ENCODE data around the gene TGM2. TPM values are rescaled to one million over a fixed set of nuclear protein-coding genes. Genes with fewer than 3 reads are reported as not detected.
A peak's percentile ranks its signal among the peaks of the same experiment; 100 is the strongest.

TGM2 gene
- total RNA-seq, 1 donor from 2014 or later = 9.6 TPM

DNA sequence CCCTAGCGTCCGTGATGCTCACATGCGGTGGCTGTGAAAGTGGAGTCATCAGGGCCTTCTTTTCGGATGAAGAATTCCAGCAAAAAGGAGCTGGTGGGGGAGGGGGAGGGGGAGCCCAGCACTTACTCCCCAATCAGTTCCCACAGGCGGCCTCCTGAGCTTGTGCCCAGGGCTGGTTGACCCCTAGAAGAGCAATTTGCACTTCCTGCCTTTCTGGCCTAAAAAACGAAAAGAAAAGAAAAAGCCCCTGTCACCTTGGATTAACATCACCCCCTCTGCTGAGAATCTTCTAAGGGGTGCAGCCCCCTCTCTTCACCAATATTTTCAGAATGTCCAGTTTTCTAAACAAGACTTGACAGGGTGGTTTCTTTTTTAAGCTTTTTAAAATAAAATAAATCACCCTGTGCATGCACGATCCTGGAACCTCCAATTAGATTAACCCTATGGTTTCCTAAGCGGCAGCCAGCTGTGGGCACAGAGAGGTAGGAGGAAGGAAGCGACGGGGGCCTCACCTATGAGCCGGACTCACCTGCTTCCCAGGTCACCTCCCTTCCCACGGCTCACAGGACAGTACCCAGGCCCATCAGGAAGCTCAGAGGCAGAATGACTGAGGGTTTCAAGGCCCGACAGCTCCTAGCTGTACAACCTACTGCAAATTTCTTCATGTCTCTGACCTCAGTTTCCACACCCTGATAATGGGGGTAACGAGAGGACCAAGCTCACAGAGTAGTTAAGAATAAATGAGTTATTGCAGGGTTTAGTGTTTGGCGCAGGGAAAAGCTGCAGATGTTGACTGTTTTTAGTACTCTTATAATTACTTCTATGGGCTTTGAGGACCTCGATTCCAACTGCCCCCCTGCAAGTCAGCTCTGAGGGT lies 10.5 kb upstream of the TGM2 start:
- no peak for ATAC-seq

GRCh38 chr20:38173237-38174156 lies 8.4 kb upstream of the TGM2 start:
- peak; percentile 76 for ATAC-seq

DNA sequence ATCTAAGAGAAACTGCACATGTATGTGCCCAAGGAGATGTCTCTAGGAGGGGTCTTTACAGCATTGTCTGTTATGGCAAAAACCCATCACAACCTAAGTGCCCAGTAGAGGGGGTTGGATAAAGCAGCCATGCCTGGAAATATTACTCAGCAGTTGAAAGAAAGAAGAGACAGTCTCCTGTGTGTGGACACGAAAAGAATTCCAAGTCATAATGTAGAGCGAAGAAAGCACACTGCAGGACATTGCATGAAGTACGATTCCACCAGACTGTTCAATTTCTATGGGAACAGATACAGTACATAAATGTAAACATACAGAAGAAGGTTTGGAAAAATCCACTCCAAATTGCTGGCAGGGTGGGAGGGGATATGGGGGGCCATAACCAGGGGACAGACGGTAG lies 7.3 kb upstream of the TGM2 start:
- ATAC-seq = no peak

- ATAC-seq = no peak
Observed at GRCh38 chr20:38171675-38172043, 6.6 kb upstream of the TGM2 start.

DNA sequence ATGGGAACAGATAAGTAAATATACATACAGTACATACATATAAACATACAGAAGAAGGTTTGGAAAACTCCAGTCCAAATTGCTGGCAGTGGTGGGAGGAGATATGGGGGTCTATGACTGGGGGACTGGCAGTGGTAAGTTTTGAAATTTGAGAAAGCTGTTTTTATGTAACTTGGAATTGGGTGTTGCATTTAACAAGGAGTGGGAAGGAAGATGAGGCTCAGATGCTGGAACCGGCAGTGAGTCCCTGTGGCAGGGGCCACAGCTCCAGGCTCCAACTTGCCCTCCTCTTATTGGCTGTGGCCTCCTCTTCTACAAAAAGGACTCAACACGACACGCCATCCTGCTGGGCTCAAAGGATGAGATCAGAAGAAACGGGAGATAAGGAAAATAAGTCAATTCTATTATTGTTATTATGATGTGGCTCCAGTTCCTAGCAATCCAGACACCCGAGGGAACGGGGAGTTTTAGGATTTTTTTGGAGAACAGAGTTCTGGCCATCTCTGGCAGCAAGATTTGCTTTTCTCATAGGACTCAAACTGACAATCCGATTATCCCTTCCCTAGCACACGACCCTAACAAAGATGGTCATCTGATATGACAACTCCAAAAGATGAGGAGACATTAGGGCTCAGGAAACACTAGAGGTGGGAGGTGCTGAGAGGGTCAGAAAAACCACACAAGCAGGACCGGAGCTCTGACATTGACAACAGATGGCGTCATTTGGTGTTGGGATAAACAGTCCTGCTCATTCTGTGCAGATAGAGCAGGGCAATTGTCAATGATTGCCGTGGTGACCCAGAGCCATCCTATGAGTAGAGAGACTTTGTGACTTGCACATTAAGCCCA lies 6.0 kb upstream of the TGM2 start:
- no peak for ATAC-seq

- no peak for ATAC-seq
Observed at GRCh38 chr20:38170219-38170825, 5.3 kb upstream of the TGM2 start.

- no peak for ATAC-seq
Observed at GRCh38 chr20:38169636-38170193, 4.6 kb upstream of the TGM2 start.

GRCh38 chr20:38168791-38169589 lies 3.9 kb upstream of the TGM2 start:
- no peak for ATAC-seq

GRCh38 chr20:38167851-38168760 lies 3.0 kb upstream of the TGM2 start:
- no peak for ATAC-seq

GRCh38 chr20:38167328-38167850 lies 2.3 kb upstream of the TGM2 start:
- no peak for ATAC-seq

DNA sequence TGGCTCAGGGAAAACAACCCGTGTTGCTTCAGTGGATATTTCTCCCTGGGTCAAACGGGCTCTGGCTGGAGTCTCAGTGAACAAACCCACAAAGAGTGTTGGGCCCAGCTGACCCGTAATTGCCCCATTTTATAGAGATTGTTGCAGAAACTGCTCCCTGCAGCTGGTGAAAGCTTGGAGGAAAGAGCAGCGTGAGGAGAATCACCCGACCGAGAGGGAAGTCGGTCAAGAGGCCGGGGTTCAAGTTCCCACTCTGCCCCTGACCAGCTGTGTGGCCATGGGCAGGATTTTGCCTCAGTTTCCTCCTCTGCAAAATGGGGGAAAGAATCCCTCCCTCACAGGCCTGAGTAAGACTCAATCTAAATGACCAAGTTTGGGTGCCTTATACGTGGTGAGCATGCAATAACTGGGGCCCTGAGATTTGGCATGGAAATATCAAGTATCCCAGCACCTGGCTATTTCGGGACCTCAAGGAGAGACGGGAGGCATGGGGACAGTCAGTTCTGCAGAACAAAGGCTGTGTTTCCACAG lies 1.7 kb upstream of the TGM2 start:
- no peak for ATAC-seq

DNA sequence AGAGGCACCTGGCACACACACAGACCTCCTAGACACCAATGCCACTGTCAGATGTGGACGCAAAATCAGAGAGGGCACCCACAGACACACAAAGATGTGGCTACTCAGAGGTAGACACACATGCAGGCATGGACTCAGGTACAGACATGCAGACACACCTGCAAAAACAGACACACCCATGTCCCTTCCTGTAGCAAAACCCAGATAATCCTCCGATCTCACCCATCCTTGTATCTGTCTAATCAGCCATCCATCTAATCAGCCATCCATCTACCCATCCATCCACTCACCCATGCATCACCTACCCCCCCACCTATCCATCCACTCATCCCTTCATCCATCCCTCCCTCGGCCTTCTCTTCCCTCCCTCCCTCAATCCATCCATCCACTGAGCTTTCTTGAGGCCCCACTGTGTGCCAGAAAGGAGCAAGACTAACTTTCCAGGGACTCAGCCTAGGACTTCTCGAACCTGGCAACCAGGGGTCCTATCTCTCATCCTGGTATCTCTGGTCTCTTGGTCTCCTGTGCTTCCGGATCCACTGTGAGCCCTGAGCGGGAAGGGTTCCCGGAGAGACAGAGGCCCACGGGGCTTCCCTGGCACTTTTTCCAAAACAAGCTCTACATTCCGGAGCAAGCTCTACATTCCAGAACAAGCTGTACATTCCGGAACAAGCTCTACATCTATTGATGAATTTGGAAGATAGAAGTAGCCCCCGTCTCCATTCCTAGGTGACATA lies 1.1 kb upstream of the TGM2 start:
- ATAC-seq = no peak

GRCh38 chr20:38164624-38165088 lies 414 bp downstream of the TGM2 start:
- no peak for ATAC-seq

DNA sequence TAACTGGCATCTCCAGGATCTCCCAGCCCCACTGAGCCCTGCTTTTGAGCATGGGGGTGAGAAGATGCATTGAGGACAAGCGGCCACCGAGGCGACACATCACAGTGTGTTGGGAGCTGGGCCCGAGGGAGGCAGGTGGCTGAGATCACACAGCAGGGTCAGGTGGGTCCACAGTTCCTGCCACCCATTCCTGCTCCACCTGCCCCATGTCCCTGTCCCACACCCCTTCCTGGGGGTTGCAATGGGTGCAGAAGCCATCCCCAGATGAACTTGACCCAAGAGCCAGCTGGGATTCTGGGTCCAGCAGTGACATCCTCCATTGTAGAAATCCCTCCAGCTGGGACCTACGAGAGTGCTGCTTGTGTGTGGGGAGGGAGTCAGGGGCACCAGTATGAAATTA lies 1.0 kb downstream of the TGM2 start:
- ATAC-seq = no peak

DNA sequence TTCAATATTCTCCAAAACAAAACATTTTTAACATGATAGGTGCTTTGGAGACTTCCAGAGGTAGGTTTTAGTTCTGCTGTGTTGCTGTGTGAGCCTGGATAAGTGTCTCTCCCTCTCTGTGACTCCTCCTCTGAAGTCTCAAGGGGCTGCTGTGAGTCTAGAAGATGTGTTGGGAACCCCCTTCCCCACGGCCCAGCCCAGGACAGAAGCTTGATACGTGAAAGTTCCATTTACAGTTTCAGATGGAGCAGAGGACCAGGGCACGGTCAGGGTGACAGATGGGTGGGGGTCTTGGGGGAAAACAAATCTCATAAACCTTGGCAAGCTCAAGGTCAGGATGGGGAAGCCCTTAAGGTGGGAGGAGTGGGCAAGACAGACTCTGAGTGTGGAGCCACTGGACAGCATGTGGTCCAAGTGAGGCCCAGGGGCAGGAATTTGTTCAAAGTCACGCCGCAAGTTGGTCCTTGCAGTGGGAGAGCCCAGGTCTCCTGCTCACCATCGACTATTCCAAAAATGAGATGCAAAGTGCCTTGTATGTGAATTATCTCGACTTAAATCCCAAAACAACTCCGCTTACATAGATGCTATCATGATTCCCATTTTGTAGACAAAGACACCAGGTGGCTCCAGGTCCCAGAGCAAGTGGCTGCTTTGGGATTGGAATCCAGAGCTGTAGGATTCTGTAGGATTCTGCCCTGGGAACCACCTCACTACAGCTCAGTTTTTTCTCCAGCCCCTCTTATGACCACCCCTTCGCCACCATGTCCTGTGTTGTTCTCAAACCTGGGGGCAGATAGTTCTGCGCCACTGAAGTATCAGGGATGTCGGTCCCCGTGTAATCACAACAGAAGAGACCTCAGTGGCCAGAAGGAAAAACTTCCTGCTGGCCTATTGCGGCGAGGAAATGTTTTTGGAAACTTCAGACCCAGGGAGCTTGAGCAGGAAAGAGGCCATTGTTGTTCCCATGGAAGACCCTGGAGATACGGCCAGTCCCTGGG lies 1.9 kb downstream of the TGM2 start:
- no peak for ATAC-seq

- no peak for ATAC-seq
Observed at GRCh38 chr20:38162149-38162548, 2.9 kb downstream of the TGM2 start.

- no peak for ATAC-seq
Observed at GRCh38 chr20:38161412-38161774, 3.7 kb downstream of the TGM2 start.
